Stomach smooth muscle (tissue), 2 donors: ENCODE data around the gene IL6R.
"Not testable (repeated sequence)": the region's sequence is repeated elsewhere in the genome, so short reads cannot be mapped to it uniquely, and the experiment has no call there.

Source experiments
- H3K27ac ChIP-seq: one replicate; pipeline ENCODE4 v1.7.0; 2013; ENCODE audit warnings: mild to moderate bottlenecking, low read length, inconsistent platforms
- H3K27me3 ChIP-seq, 2 donors: one replicate each; pipeline ENCODE4 v1.7.0; 2013; ENCODE audit warnings: low read length in 2 of 2; ENCODE audit not compliant: insufficient read depth in 2 of 2, control insufficient read depth in 1 of 2
- H3K36me3 ChIP-seq, 2 donors: one replicate each; pipeline ENCODE4 v1.7.0; 2013; ENCODE audit warnings: low read length in 2 of 2; ENCODE audit not compliant: control insufficient read depth in 2 of 2, insufficient read depth in 2 of 2
- H3K4me1 ChIP-seq: one replicate; pipeline ENCODE4 v1.7.0; 2013; ENCODE audit warnings: low read length; ENCODE audit not compliant: control insufficient read depth, insufficient read depth
- H3K4me3 ChIP-seq, 2 donors: one replicate each; pipeline ENCODE4 v1.7.0; 2013; ENCODE audit warnings: low read length in 2 of 2
- H3K9ac ChIP-seq, 2 donors: one replicate each; pipeline ENCODE4 v1.7.0; 2013; ENCODE audit warnings: low read length in 2 of 2, mild to moderate bottlenecking in 1 of 2
- H3K9me3 ChIP-seq, 2 donors: one replicate each; pipeline ENCODE4 v1.7.0; 2013; ENCODE audit warnings: low read length in 2 of 2; ENCODE audit not compliant: control insufficient read depth in 2 of 2
- donor health status: healthy.
- donor health status: Pancreatic carcinoma.

The IL6R gene

DNA sequence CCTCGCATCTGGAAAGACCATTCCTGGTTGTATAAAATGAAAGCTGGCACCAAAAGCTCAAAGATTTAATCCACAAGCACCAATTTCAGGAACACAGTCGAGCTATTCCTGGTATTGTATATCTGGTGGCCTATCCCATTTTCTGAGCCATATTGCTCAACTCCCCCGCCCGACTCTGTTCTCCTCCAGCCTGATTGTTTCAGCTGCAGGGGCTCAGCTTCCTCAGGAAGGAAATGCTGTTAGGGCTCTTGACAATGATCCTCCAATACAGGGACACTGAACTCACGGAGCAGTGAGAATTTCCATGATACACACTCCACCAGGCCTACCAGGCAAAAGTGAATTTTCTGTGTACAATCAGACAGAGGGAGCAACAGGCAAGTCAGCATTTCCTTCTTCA, 80.0 kb downstream of the IL6R start:
- H3K4me1 ChIP-seq, result peaks cover 8% of the 10 kb centered on the region
- no peak overlapping the region for H3K4me3 ChIP-seq
- no peaks in the 10 kb centered on the region for H3K9me3 ChIP-seq
- H3K27ac ChIP-seq, result no peak overlapping the region
- no peaks in the 10 kb centered on the region for H3K27me3 ChIP-seq
- no peak overlapping the region for H3K9ac ChIP-seq
- H3K36me3 ChIP-seq, result no peaks in the 10 kb centered on the region

- Histone ChIP-seq H3K4me3 (no peak overlapping the region), H3K4me1 (peaks cover 7% of the 10 kb centered on the region), H3K27me3 (no peaks in the 10 kb centered on the region), H3K9me3 (no peaks in the 10 kb centered on the region), H3K27ac (peak overlapping the region; percentile 11), H3K36me3 (no peaks in the 10 kb centered on the region), H3K9ac (no peak overlapping the region)
These were observed 80.9 kb downstream of the IL6R start for GRCh38 chr1:154485910-154486496.

- not testable (repeated sequence) for H3K27me3 ChIP-seq, H3K4me1 ChIP-seq, H3K9ac ChIP-seq, H3K36me3 ChIP-seq, H3K4me3 ChIP-seq, H3K9me3 ChIP-seq, H3K27ac ChIP-seq
These were observed 81.6 kb downstream of the IL6R start for GRCh38 chr1:154486756-154487155.

- no peaks in the 10 kb centered on the region for H3K9me3 ChIP-seq
- H3K4me1 ChIP-seq, result peaks cover 7% of the 10 kb centered on the region
- H3K4me3 ChIP-seq, result no peak overlapping the region
- peaks cover 2 to 8% of the 10 kb centered on the region in 2 donors for H3K27me3 ChIP-seq
- no peak overlapping the region for H3K27ac ChIP-seq
- no peaks in the 10 kb centered on the region for H3K36me3 ChIP-seq
- H3K9ac ChIP-seq, result no peak overlapping the region
These were observed 83.8 kb downstream of the IL6R start for GRCh38 chr1:154488922-154489321.

DNA sequence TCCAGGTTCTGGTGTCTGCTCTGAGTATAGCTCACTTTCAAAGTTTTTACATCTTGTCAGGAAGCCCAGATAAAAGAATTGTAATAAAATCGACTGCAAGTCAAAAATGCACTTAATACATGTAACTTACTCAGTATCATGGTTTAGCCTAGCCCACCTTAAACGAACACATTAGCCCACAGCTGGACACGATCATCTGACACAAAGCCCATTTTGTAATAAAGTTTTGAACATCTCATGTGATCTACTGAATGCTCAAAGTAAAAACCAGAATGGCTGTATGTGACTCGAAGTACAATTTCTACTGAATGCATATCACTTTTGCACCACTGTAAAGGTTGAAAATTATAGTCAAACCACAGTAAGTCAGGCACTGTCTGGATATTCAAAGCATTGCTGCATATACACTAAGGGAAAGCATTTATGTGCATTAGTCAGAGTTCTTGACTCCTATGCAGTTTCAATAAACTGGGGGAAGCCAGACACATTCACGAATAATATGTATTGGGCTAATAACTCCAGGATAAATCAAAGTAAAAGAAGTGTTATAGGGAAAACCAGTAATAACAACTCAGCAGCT, 84.6 kb downstream of the IL6R start:
- Histone ChIP-seq H3K27ac (no peak overlapping the region), H3K36me3 (no peaks in the 10 kb centered on the region), H3K4me3 (no peak overlapping the region), H3K9ac (no peak overlapping the region), H3K9me3 (no peaks in the 10 kb centered on the region), H3K27me3 (peaks cover 2 to 8% of the 10 kb centered on the region in 2 donors), H3K4me1 (peaks cover 7% of the 10 kb centered on the region)

- Histone ChIP-seq H3K9me3 (no peaks in the 10 kb centered on the region), H3K27ac (no peak overlapping the region), H3K27me3 (peaks cover 4 to 9% of the 10 kb centered on the region in 2 donors), H3K4me3 (no peak overlapping the region), H3K9ac (no peak overlapping the region), H3K36me3 (no peaks in the 10 kb centered on the region), H3K4me1 (peaks cover 7% of the 10 kb centered on the region)
These were observed 85.2 kb downstream of the IL6R start for GRCh38 chr1:154490317-154490716.

GRCh38 chr1:154492115-154492514, 87.0 kb downstream of the IL6R start:
- Histone ChIP-seq H3K4me1 (no peaks in the 10 kb centered on the region), H3K4me3 (no peak overlapping the region), H3K27me3 (peaks cover 6 to 11% of the 10 kb centered on the region in 2 donors), H3K9me3 (no peaks in the 10 kb centered on the region), H3K9ac (no peak overlapping the region), H3K36me3 (no peaks in the 10 kb centered on the region), H3K27ac (no peak overlapping the region)

- no peaks in the 10 kb centered on the region for H3K36me3 ChIP-seq
- H3K4me1 ChIP-seq, result no peaks in the 10 kb centered on the region
- H3K27me3 ChIP-seq, result peaks cover 6 to 11% of the 10 kb centered on the region in 2 donors
- no peak overlapping the region for H3K27ac ChIP-seq
- H3K9ac ChIP-seq, result no peak overlapping the region
- no peaks in the 10 kb centered on the region for H3K9me3 ChIP-seq
- no peak overlapping the region for H3K4me3 ChIP-seq
These were observed 88.1 kb downstream of the IL6R start for GRCh38 chr1:154493276-154493675.

GRCh38 chr1:154495496-154496273, 90.5 kb downstream of the IL6R start:
- H3K9ac ChIP-seq, result no peak overlapping the region
- no peak overlapping the region for H3K27ac ChIP-seq
- peaks cover 3% of the 10 kb centered on the region for H3K4me1 ChIP-seq
- peaks cover 19 to 30% of the 10 kb centered on the region in 2 donors for H3K27me3 ChIP-seq
- H3K4me3 ChIP-seq, result no peak overlapping the region
- no peaks in the 10 kb centered on the region for H3K36me3 ChIP-seq
- H3K9me3 ChIP-seq, result no peaks in the 10 kb centered on the region

- H3K36me3 ChIP-seq, result no peaks in the 10 kb centered on the region
- no peak overlapping the region for H3K27ac ChIP-seq
- H3K4me3 ChIP-seq, result no peak overlapping the region
- H3K9me3 ChIP-seq, result no peaks in the 10 kb centered on the region
- H3K27me3 ChIP-seq, result peaks cover 26 to 36% of the 10 kb centered on the region in 2 donors
- no peak overlapping the region for H3K9ac ChIP-seq
- H3K4me1 ChIP-seq, result peaks cover 5% of the 10 kb centered on the region
These were observed 91.2 kb downstream of the IL6R start for GRCh38 chr1:154496383-154496782.
